Bronchial epithelial cell (primary cell): ENCODE data around the gene FGF12. TPM values are rescaled to one million over a fixed set of nuclear protein-coding genes. Genes with fewer than 3 reads are reported as not detected.

Experiments used
- DNase-seq: peaks from one replicate; pipeline ENCODE4 v3.0.0-alpha.2; 2010; ENCODE audit warnings: low read depth
- FAIRE-seq: peaks from 2 replicates; lab custom pipeline; 2011; peaks lifted over from hg19 to GRCh38; lab: Jason Lieb, UNC
- H3K27me3 ChIP-seq: 2 replicates; pipeline ENCODE4 v1.5.1; 2011; ENCODE audit warnings: low read length; ENCODE audit not compliant: control insufficient read depth, insufficient read depth
- H3K36me3 ChIP-seq: 2 replicates; pipeline ENCODE4 v1.5.1; 2011; ENCODE audit warnings: low read length; ENCODE audit not compliant: control insufficient read depth, insufficient read depth
- H3K4me3 ChIP-seq: 2 replicates; pipeline ENCODE4 v1.5.1; 2011; ENCODE audit warnings: mild to moderate bottlenecking, low read depth, low read length, control low read depth
- CTCF ChIP-seq: IDR thresholded peaks from 2 replicates; pipeline ENCODE4 v1.5.1; 2011; ENCODE audit warnings: mild to moderate bottlenecking, moderate library complexity, low read length, control low read depth, inconsistent platforms; ENCODE audit not compliant: insufficient read depth, severe bottlenecking
- total RNA-seq: library from RNA; depleted of rRNA; stranded (reverse); fragments of >200 nt; gene quantifications from 2 replicates; pipeline ENCODE4 v1.2.1, GENCODE V29; 2014

Gene FGF12
- total RNA-seq, 1 donor from 2014 or later: not detected

GRCh38 chr3:192409838-192410683 lies 317.3 kb downstream of the FGF12 start:
- Histone ChIP-seq H3K4me3 (no peak overlapping the region), H3K27me3 (peaks cover 19% of the 10 kb centered on the region), H3K36me3 (no peaks in the 10 kb centered on the region)
- no peak for DNase-seq
- no peak for FAIRE-seq
- TF ChIP-seq CTCF: no peak

GRCh38 chr3:192409201-192409837 lies 318.0 kb downstream of the FGF12 start:
- FAIRE-seq (no peak), DNase-seq (no peak)
- no peak for TF ChIP-seq CTCF
- H3K4me3 ChIP-seq: peak overlapping the region; percentile 24
- H3K27me3 ChIP-seq: peaks cover 19% of the 10 kb centered on the region
- H3K36me3 ChIP-seq: no peaks in the 10 kb centered on the region

GRCh38 chr3:192408647-192409200 lies 318.6 kb downstream of the FGF12 start:
- H3K27me3 ChIP-seq: peaks cover 19% of the 10 kb centered on the region
- no peak for FAIRE-seq
- H3K4me3 ChIP-seq: peak overlapping the region; percentile 24
- TF ChIP-seq CTCF: no peak
- no peaks in the 10 kb centered on the region for H3K36me3 ChIP-seq
- no peak for DNase-seq

- no peak for TF ChIP-seq CTCF
- FAIRE-seq: no peak
- H3K27me3 ChIP-seq: peaks cover 19% of the 10 kb centered on the region
- no peak for DNase-seq
- H3K4me3 ChIP-seq: no peak overlapping the region
- H3K36me3 ChIP-seq: no peaks in the 10 kb centered on the region
Measured at GRCh38 chr3:192408007-192408646, 319.2 kb downstream of the FGF12 start.

GRCh38 chr3:192399767-192400166 lies 327.6 kb downstream of the FGF12 start:
- DNase-seq (no peak), FAIRE-seq (no peak)
- no peak for TF ChIP-seq CTCF
- Histone ChIP-seq H3K27me3 (no peaks in the 10 kb centered on the region), H3K4me3 (no peak overlapping the region), H3K36me3 (no peaks in the 10 kb centered on the region)
